ENCODE measurements around the gene CUTA. TPM values are rescaled to one million over a fixed set of nuclear protein-coding genes. Genes with fewer than 3 reads are reported as not detected.

CUTA gene
- polyA plus RNA-seq, 1 of the 3 experiments (the other 2 are of a cell fraction): 444 TPM

- Histone ChIP-seq H3K9me2 (no peaks in the 10 kb centered on the region), H3K36me3 (replicated peaks in 1 of 2; ENCODE audit: control insufficient read depth in 1 of 2, insufficient read depth in 2 of 2, low read length in 1 of 2) (peaks cover 18 to 45% of the 10 kb centered on the region in 2 experiments), H4K20me1 (ENCODE audit: insufficient read depth) (0 out of 2 replicates have a peak, but pooled peaks cover 5% of the 10 kb centered on the region), H2AFZ (ENCODE audit: low read depth) (peak within 1 kb of the TSS; percentile 85; the same call in 1 of the 2 replicates), H3K79me2 (ENCODE audit: insufficient read depth) (peaks cover 47% of the 10 kb centered on the region), H3K4me3 (ENCODE audit: low read depth in 2 of 2, low read length in 1 of 2) (peak within 1 kb of the TSS; percentile 76), H3K27me3 (ENCODE audit: insufficient read depth) (no peaks in the 10 kb centered on the region), H3F3A (replicated peaks; ENCODE audit: insufficient read depth) (peaks cover 47% of the 10 kb centered on the region), H3K4me2 (peak within 1 kb of the TSS; percentile 87), H3K4me1 (ENCODE audit: control insufficient read depth in 1 of 2, insufficient read depth in 2 of 2, low read depth in 1 of 2, low read length in 1 of 2) (peaks cover 3 to 25% of the 10 kb centered on the region in 2 experiments), H3K27ac (ENCODE audit: low read depth in 2 of 2, low read length in 1 of 2) (peak within 1 kb of the TSS; percentile 83 to 95), H3K9me3 (no peaks in the 10 kb centered on the region), H3K9ac (peak within 1 kb of the TSS; percentile 90)
- ChIA-PET CTCF (interaction anchor here (0.9 to 3.1 kb wide), 5 partner anchors 14 to 134 kb away, joined by 3 to 10 read pairs (median 3); partner anchors contain the start of gene B3GALT4), POLR2A (interaction anchor here (0.7 to 0.8 kb wide), 2 partner anchors 93 to 98 kb away, joined by 3 read pairs; partner anchors contain the start of gene ZBTB22)
- peak; percentile 94 for DNase-seq
- TF ChIP-seq POLR2AphosphoS5 (IDR thresholded peaks at IDR 0.05; ENCODE audit: low read depth, low read length) (peak; percentile 6; the same call in 1 of the 2 replicates), YY1 (IDR thresholded peaks at IDR 0.05; ENCODE audit: low read depth) (no peak), MXI1 (IDR thresholded peaks at IDR 0.05; ENCODE audit: low read depth, low read length) (0 out of 2 replicates have a peak, but pooled peaks have one; percentile 3), EP300 (IDR thresholded peaks at IDR 0.05; ENCODE audit: borderline replicate concordance in 1 of 2, low read depth in 1 of 2, low read length in 1 of 2) (no peak), FOXJ3 (CRISPR knock-in tag; IDR thresholded peaks at IDR 0.05) (no peak), SIN3A (IDR thresholded peaks at IDR 0.05; ENCODE audit: borderline replicate concordance, low read depth, low read length) (0 out of 2 replicates have a peak, but pooled peaks have one; percentile 20), CTCF (IDR thresholded peaks at IDR 0.05) (0 out of 2 replicates have a peak, but pooled peaks have one; percentile 19), RXRA (IDR thresholded peaks at IDR 0.05; ENCODE audit: borderline replicate concordance, low read depth) (no peak)
- WGBS (ENCODE audit: low lambda C conversion rate): 3% methylated on average over 28 of the region's 67 CpGs
Observed at GRCh38 chr6:33410711-33411631, 6.9 kb downstream of the CUTA start, which contains the start of gene PHF1. Gene PHF1, plus strand, starts transcription at chr6:33411014. Its CDS starts 1,250 bp downstream, at chr6:33412264.

GRCh38 chr6:33410050-33410710 is 7.7 kb downstream of the CUTA start:
- peaks cover 12 to 42% of the 10 kb centered on the region in 2 experiments for H3K36me3 ChIP-seq (replicated peaks in 1 of 2; ENCODE audit: control insufficient read depth in 1 of 2, insufficient read depth in 2 of 2, low read length in 1 of 2)
- H4K20me1 ChIP-seq (ENCODE audit: insufficient read depth): no peaks in the 10 kb centered on the region
- CTCF ChIA-PET: interaction anchor here (0.9 to 3.1 kb wide), 4 partner anchors 9 to 133 kb away, joined by 3 to 10 read pairs (median 3); partner anchors contain the start of genes B3GALT4 and SYNGAP1
- 3% methylated on average over 37 of the region's 65 CpGs for WGBS (ENCODE audit: low lambda C conversion rate)
- H3F3A ChIP-seq (replicated peaks; ENCODE audit: insufficient read depth): peaks cover 52% of the 10 kb centered on the region
- H3K27me3 ChIP-seq (ENCODE audit: insufficient read depth): no peaks in the 10 kb centered on the region
- H3K4me3 ChIP-seq (ENCODE audit: low read depth in 2 of 2, low read length in 1 of 2): peak overlapping the region; percentile 71 to 76
- peak overlapping the region; percentile 90 for H3K9ac ChIP-seq
- H3K4me1 ChIP-seq (ENCODE audit: control insufficient read depth in 1 of 2, insufficient read depth in 2 of 2, low read depth in 1 of 2, low read length in 1 of 2): peaks cover 0 to 17% of the 10 kb centered on the region in 2 experiments; a peak in 1 of 4 replicates
- H3K79me2 ChIP-seq (ENCODE audit: insufficient read depth): peaks cover 39% of the 10 kb centered on the region
- POLR2A ChIA-PET: interaction anchor here (0.7 to 0.8 kb wide), 2 partner anchors 92 to 97 kb away, joined by 3 read pairs; partner anchors contain the start of gene ZBTB22
- no peaks in the 10 kb centered on the region for H3K9me2 ChIP-seq
- H3K9me3 ChIP-seq: no peaks in the 10 kb centered on the region
- peak; percentile 98 for DNase-seq
- H3K27ac ChIP-seq (ENCODE audit: low read depth in 2 of 2, low read length in 1 of 2): peak overlapping the region; percentile 83 to 95
- H2AFZ ChIP-seq (ENCODE audit: low read depth): peak overlapping the region; percentile 85; the same call in 1 of the 2 replicates
- H3K4me2 ChIP-seq: peak overlapping the region; percentile 87
- TF ChIP-seq GATA2 (CRISPR knock-in tag; IDR thresholded peaks at IDR 0.05) (no peak), GABPA (IDR thresholded peaks at IDR 0.05; ENCODE audit: low read depth) (peak; percentile 64), FOXM1 (IDR thresholded peaks at IDR 0.05; ENCODE audit: low read depth) (no peak; the same call in 1 of the 2 replicates), RCOR1 (IDR thresholded peaks at IDR 0.05; ENCODE audit: low read length) (no peak), MAX (IDR thresholded peaks at IDR 0.05; ENCODE audit: low read depth) (peak; percentile 91), RFX5 (IDR thresholded peaks at IDR 0.05; ENCODE audit: low read length) (peak; percentile 72; the same call in 1 of the 2 replicates), SIN3A (IDR thresholded peaks at IDR 0.05; ENCODE audit: borderline replicate concordance, low read depth, low read length) (peak; percentile 65; the same call in 1 of the 2 replicates), POLR2AphosphoS5 (IDR thresholded peaks at IDR 0.05; ENCODE audit: low read depth, low read length) (peak; percentile 81), ELF1 (IDR thresholded peaks at IDR 0.05) (peak; percentile 56), NFIC (IDR thresholded peaks at IDR 0.05; ENCODE audit: borderline replicate concordance) (no peak; the same call in 1 of the 2 replicates), JUND (IDR thresholded peaks at IDR 0.05) (no peak; the same call in 1 of the 2 replicates)
- TF ChIP-seq, protein P1, sequence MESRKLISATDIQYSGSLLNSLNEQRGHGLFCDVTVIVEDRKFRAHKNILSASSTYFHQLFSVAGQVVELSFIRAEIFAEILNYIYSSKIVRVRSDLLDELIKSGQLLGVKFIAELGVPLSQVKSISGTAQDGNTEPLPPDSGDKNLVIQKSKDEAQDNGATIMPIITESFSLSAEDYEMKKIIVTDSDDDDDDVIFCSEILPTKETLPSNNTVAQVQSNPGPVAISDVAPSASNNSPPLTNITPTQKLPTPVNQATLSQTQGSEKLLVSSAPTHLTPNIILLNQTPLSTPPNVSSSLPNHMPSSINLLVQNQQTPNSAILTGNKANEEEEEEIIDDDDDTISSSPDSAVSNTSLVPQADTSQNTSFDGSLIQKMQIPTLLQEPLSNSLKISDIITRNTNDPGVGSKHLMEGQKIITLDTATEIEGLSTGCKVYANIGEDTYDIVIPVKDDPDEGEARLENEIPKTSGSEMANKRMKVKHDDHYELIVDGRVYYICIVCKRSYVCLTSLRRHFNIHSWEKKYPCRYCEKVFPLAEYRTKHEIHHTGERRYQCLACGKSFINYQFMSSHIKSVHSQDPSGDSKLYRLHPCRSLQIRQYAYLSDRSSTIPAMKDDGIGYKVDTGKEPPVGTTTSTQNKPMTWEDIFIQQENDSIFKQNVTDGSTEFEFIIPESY (IDR thresholded peaks at IDR 0.05; ENCODE audit: borderline replicate concordance, low read depth): 0 out of 2 replicates have a peak, but pooled peaks have one; percentile 40

Data from SK-N-SH (cell line).